Measurements from ENCODE around the gene ALAS1. TPM values are rescaled to one million over a fixed set of nuclear protein-coding genes. Genes with fewer than 3 reads are reported as not detected.

ALAS1 gene
- total RNA-seq, 1 donor from 2014 or later = 38.3 TPM

GRCh38 chr3:52246728-52247408 lies 48.9 kb downstream of the ALAS1 start:
- TF ChIP-seq CTCF (IDR thresholded peaks at IDR 0.05) = no peak
- peaks cover 2% of the 10 kb centered on the region for H3K36me3 Mint-ChIP-seq (ENCODE audit: low read depth)
- peak overlapping the region; percentile 77 for H3K27ac Mint-ChIP-seq (ENCODE audit: unreplicated experiment)
- no peaks in the 10 kb centered on the region for H3K27me3 Mint-ChIP-seq (ENCODE audit: low read depth)
- H3K4me1 Mint-ChIP-seq (ENCODE audit: low read depth) = peaks cover 37% of the 10 kb centered on the region
- H3K9me3 Mint-ChIP-seq (ENCODE audit: low read depth) = peaks cover 3% of the 10 kb centered on the region
- peak; percentile 81 for DNase-seq (ENCODE audit: low spot score)
- H3K4me3 Mint-ChIP-seq (ENCODE audit: unreplicated experiment) = peak overlapping the region; percentile 73

- H3K36me3 Mint-ChIP-seq (ENCODE audit: low read depth) = peaks cover 4% of the 10 kb centered on the region
- no peak overlapping the region for H3K27ac Mint-ChIP-seq (ENCODE audit: unreplicated experiment)
- peaks cover 37% of the 10 kb centered on the region for H3K4me1 Mint-ChIP-seq (ENCODE audit: low read depth)
- DNase-seq (ENCODE audit: low spot score) = peak; percentile 43
- H3K9me3 Mint-ChIP-seq (ENCODE audit: low read depth) = peaks cover 3% of the 10 kb centered on the region
- no peak for TF ChIP-seq CTCF (IDR thresholded peaks at IDR 0.05)
- H3K27me3 Mint-ChIP-seq (ENCODE audit: low read depth) = no peaks in the 10 kb centered on the region
- no peak overlapping the region for H3K4me3 Mint-ChIP-seq (ENCODE audit: unreplicated experiment)
These were observed 49.6 kb downstream of the ALAS1 start for GRCh38 chr3:52247409-52248164.

- H3K27ac Mint-ChIP-seq (ENCODE audit: unreplicated experiment) = no peak overlapping the region
- H3K4me3 Mint-ChIP-seq (ENCODE audit: unreplicated experiment) = no peak overlapping the region
- peaks cover 3% of the 10 kb centered on the region for H3K9me3 Mint-ChIP-seq (ENCODE audit: low read depth)
- TF ChIP-seq CTCF (IDR thresholded peaks at IDR 0.05) = no peak
- peaks cover 6% of the 10 kb centered on the region for H3K36me3 Mint-ChIP-seq (ENCODE audit: low read depth)
- DNase-seq (ENCODE audit: low spot score) = peak; percentile 60
- peaks cover 37% of the 10 kb centered on the region for H3K4me1 Mint-ChIP-seq (ENCODE audit: low read depth)
- no peaks in the 10 kb centered on the region for H3K27me3 Mint-ChIP-seq (ENCODE audit: low read depth)
These were observed 50.2 kb downstream of the ALAS1 start for GRCh38 chr3:52248165-52248541.

- Mint-ChIP-seq H3K27me3 (ENCODE audit: low read depth) (no peaks in the 10 kb centered on the region), H3K4me3 (ENCODE audit: unreplicated experiment) (no peak overlapping the region), H3K4me1 (ENCODE audit: low read depth) (peaks cover 33% of the 10 kb centered on the region), H3K27ac (ENCODE audit: unreplicated experiment) (peak overlapping the region; percentile 36), H3K9me3 (ENCODE audit: low read depth) (no peaks in the 10 kb centered on the region), H3K36me3 (ENCODE audit: low read depth) (peaks cover 11% of the 10 kb centered on the region)
- no peak for TF ChIP-seq CTCF (IDR thresholded peaks at IDR 0.05)
- DNase-seq (ENCODE audit: low spot score) = peak; percentile 95
These were observed 51.0 kb downstream of the ALAS1 start for GRCh38 chr3:52248816-52249547.

- Mint-ChIP-seq H3K9me3 (ENCODE audit: low read depth) (no peaks in the 10 kb centered on the region), H3K4me1 (ENCODE audit: low read depth) (peaks cover 26% of the 10 kb centered on the region), H3K36me3 (ENCODE audit: low read depth) (peaks cover 11% of the 10 kb centered on the region), H3K27me3 (ENCODE audit: low read depth) (no peaks in the 10 kb centered on the region), H3K27ac (ENCODE audit: unreplicated experiment) (peak overlapping the region; percentile 11), H3K4me3 (ENCODE audit: unreplicated experiment) (no peak overlapping the region)
- TF ChIP-seq CTCF (IDR thresholded peaks at IDR 0.05) = no peak
- DNase-seq (ENCODE audit: low spot score) = peak; percentile 59
These were observed 51.7 kb downstream of the ALAS1 start for GRCh38 chr3:52249683-52250082.

Data from chondrocyte (in vitro differentiated cells).